NCI-H526 treated with DMSO at 0.1 percent for 48 hours (cell line): ENCODE results near the gene LYRM4.

ENCODE experiments used
- DNase-seq: peaks from one replicate; lab custom pipeline; 2025; lab: John Stamatoyannopoulos, UW

The LYRM4 gene

DNA sequence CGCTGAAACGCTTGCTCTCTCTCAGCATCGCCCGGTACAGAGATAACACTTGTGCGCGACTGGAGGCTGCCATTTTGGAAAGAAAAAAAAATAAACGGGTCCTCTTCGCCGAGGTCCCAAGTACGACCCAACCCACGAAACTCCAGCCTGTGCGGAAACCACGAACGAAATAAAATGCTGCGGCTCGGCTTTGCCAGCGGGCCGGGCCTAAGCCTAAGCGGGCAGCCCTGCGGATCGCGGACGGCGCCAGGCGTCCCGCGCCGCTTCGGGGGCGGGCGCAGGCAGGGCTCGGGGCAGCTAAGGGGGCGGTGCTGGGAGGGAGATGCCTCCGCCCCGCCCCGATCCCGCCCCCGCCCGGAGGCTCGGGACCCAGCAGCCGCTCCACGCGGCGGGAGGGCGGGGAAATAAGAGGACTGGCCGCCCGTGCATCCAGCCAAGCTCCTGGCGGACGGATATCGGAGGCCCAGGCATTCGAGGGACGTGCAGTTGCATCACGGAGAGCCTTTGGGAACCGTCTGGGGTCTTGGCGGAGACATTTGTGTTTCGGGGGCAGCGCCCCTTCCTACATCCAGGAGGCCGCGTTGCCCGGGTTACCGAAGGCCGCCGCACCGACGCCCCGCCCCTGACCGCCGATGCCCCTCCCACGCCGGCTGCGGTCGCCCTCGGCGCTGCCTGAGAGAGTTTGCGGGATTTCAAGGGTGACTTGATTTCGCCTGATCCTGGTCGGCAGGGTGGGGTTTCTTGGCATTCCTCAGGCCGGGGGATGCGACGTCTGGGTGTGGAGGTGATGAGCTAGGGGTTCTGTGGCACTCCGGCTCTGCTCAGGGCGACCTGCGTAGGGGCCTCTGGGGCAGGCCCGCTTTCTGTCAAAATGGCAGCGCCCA, at the start of gene LYRM4, which contains the start of gene FARS2:
Gene LYRM4 (minus strand): TSS at position 290 of the 884 bp plus-strand sequence. CDS start 217 bp downstream, at position 73.
Gene FARS2 (plus strand): TSS at position 853 of the 884 bp plus-strand sequence.
- peak; percentile 83 for DNase-seq

DNA sequence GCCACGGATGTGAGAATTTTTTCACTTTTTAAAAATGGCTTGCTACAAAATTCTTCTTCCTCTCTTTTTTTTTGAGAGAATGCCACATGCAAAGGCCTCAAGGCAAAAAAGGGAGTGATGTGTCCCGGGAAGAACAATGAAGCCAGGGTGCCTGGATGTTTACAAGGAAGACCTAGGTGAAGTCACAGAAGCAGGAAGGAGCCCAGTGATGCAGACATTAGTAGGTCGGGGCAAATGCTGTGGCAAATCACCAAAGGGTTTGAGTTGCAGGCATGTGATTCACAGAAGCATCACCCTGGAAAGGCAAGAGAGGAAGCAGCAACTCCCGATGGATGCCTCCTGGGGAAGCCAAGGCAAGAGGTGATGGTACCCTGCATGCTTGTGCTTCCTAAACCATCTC, 47.3 kb upstream of the LYRM4 start:
- DNase-seq: no peak

DNA sequence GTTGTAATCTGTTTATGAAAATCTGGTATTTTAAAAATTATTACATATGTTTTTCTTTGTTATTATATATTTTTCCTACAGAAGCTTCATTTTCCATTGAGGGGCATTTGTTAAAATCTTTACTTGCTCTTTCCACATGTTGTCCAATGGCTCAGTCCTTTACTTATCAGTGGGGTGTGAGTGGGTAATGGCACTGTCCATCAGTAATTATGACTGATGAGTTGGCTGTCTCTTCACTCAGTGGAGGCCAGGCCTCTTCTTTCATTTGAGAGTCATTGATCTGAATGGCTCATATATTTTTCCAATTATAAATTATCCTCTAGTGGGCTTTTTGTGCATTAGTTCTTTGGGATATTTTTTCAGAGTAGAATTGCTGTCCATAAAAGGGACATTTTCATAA, 46.3 kb upstream of the LYRM4 start:
- no peak for DNase-seq

DNA sequence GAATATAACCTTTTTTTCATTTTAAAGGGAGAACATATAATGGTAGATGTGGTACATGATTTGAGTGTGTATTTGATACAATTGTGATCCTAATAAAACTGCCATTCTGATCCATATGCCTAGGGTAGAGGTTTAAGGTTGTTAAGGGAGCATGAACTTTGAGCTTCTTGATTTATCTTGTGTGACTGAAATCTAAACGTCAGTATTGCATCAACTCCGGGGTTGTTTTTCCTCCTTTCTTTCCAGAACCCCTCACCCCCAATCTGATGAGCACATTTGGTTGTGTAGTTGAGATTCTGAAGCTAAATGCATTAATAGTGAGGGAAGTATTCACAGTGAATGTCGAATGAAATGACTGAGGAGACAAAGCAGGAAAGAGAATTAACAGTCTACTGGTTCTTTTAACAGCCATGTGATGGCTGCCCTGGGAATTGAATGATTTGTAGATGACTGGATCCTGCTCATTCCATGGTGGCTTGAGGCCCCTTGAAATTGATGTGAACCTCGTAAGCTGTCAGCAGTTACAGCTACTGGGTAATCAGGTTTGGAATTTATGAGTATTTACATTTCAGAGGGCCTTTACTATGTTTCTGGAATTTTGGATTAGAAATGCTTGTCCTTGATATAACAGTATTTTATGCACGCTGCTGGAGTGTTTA, 45.3 kb upstream of the LYRM4 start:
- no peak for DNase-seq

DNA sequence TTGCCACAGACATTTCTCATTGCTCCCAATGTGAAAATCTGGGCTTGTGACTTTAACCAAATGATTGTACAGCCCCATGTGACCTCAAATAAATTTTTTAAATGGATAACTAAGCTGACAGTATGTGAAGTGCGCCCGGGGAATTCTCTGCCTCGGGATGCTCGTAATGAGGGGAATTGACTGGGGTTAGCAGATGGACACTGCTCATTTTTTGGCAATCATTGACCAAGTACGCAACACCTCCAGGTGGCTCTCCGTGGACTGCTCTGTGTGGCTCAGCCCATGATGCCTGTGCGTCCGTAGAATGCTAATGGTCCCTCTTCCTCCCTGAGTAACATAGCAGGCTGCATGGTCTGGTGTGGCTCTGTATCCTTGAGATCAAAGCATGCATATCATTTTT, 42.9 kb upstream of the LYRM4 start:
- DNase-seq: no peak

DNA sequence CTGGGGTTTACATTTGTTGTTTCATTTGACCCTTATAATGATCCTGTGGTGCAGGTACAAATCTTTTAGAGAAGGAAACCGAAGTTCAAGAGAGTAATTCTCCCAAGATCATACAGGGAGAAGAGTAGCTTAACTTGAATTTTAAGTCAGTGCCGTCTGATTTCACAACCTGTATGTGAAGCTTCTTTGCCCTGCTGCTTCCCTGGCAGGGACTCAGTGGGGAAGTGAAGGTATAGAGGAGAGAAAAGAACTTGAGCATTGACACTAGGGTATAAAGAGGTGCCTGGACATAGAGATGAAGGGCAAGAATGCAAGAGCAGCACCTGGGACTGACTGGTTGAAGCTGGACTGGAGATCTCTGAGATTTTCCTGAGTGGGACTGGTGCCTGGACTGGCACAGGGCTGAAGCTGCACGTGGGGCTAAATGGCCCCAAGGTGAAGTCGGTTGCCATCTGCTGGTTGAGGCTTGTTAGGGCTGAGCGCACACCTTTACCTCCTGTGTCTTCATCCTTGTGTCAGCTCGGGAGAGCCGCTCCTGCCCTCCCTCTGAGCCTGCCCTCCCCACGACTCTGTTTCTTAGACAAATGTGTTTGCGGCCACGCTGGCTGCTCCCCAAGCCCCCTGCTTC, 42.4 kb upstream of the LYRM4 start:
- DNase-seq: no peak

DNA sequence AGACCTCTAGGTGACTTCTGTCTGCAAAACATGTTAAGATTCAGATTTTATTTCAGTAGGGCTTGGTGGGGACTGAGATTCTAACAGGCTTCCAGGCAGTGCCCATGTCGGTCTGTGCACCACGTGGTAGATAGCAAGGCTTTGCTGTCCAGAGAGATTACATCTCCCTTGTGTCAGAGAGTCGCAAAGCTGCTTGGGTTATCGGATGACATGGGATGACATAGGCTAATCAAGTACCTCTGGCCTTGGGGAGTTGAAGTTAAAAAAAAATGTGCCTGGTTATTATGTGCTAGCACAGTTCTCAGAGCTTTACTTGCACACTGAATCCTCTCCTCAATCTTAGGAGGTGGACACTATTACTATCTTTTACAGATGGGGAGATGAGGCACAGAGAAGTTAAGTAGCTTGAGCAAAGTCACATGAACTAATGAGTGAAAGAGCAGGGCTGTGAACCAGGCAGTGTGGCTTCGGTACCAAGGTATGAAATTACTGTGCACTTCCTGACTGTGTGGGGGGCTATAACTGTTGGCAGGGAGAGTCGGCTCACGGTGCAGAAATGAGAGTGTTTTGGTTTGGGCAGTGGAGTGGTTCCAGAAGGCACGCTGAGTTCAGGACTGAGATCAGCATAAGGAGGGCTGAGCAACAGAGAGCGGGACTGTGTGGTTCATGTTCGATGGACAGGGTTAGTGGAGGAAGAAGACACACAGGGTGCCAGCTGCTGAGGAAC, 41.6 kb upstream of the LYRM4 start:
- DNase-seq: no peak

DNA sequence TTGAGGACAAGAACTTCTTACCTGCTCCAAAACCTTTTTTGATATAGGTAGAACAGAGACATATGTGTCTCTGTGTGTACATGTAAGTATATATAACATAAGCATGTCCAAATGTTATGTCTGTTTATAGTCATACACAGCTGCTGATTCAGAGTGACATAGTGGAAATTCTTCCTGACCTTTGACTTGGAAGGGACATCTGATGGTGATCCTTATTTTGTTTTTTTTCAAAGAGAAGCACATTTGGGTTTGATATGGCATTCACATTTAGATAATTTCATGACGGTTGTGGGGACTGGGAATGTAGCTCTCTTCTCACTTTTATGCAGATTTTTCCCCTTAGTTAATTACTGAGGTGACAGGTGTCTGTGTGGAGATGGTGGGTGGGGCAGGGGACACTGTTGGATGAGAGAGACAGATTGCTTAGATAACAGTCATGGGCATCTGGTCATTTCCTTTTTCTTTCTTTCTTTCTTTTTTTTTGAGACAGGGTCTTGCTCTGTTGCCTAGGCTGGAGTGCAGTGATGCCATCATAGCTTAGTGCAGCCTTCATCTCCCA, 39.5 kb upstream of the LYRM4 start:
- DNase-seq: no peak

DNA sequence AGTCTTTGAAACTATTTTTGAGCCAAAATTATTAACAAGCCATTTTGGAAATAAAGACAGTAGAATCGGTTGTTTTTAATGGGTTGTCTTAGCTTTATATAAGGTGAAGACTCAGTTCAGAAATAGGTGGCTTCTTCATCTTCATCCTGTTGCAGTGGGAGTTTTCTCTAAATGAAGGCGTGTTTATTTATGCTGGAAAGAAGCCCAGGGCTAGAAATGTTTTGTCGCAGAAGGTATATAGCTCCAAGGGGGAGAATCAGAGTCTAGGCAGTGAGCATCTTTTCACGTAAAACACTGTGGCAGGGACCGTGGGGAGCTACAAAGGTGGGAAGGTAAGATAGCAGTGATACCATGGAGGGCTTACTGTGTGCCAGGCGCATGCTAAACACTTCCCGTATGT, 34.9 kb upstream of the LYRM4 start:
- no peak for DNase-seq

DNA sequence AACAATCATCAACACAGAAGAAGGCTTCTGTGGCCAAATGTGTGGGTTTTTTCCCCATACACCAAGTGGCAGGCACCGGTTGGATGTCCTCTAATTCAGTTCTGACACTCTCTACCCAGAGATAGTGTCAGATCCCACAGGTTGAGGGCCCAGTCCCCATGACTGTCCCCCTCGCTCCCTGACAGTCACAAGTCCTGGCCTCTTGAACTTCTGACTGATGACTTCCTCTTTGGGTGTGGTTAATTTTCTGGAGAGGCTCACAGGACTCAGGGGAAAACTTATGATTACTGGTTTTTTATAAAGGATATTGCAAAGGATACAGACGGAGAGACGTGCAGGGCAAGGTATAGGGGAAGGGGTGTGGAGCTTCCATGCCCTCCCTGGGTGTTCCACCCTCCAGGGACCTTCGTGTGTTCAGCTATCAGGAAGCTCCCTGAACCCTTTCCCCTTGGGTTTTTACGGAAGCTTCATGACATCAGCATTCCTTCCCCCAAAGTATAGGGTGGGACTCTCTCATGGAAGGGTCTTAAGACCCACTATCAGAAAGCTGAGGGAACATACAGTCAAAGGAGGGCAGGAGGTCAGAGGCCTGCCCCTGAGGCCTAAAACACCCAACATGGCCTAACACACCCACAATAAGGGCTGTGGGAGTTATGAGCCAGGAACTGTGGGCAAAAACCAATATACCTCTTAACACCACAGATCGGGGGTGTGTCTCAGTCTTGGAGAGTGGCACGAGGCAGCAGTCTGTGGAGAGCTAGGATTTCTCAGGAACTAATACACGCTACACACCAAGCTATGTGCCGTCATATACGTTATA, 33.9 kb upstream of the LYRM4 start:
- no peak for DNase-seq

DNA sequence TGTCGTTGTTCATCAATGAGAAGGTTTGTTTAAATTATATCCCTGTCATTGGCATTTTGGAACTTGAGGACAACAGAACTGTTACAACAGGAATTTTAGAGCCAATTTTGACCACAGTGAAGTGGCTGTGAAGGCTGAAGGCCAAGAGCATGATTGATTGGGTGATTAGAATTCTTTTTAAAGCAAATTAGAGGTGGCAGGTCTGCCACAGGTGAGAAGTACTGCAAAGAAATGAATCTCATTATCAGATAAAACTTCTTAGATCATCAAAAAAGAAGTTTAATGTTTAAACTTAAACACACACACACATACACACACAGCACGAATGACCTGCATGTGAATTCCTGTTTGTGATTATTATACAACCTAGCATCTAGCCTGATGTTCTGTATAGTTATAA, 32.9 kb upstream of the LYRM4 start:
- no peak for DNase-seq

DNA sequence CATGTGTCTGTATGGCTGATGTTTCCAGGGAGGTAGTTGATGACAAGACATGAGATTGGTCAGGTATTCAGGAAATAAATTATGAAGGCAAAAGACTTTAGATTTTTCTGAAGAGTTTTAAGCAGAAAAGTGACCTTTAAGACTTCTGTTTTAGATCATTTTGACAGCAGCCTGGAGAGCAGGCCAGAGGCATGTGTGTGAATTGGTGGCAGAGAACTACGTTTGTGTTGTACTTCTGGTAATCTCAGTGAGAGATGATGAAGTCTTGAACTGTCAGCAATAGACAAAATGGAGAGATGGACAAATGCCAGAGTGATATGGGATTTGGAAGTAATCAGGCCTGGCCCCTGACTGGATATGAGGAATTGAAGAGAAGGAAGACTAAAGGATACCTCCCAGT, 31.4 kb upstream of the LYRM4 start:
- no peak for DNase-seq

DNA sequence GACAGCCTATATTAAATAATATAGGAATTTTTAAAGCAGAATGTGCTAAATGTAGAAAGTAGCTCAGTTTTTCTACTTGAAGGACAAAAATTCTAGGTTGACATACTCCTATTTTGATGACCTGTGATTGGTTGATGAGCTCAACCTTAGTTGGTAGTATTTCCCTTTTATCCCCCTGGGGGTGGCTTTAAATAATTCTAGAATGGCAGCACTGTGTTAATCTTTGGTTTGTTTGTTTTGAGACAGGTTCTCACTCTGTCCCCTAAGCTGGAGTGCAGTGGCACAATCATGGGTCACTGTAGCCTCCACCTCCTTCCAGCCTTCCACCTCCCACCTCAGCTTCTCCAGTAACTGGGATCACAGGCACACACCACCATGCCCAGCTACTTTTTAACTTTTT, 29.8 kb upstream of the LYRM4 start:
- DNase-seq: no peak

DNA sequence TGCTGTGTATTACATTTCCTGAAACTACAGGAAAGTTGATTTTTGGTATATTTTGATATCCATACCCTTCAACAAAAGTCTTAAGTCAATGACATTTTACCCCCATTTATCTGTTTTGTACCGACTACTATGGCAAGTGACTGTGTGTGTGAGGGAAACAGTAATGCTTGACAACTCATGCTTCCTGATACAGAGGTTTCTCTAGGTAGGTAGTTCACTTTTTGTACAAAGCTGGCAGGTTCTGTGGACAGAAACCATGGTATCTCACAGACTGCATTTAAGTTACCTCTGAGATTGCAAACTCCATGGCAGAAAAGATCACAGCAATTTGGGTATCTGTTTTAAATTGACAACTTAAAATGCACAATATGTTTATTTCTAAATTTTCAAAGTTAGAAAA, 29.3 kb upstream of the LYRM4 start:
- DNase-seq: no peak

DNA sequence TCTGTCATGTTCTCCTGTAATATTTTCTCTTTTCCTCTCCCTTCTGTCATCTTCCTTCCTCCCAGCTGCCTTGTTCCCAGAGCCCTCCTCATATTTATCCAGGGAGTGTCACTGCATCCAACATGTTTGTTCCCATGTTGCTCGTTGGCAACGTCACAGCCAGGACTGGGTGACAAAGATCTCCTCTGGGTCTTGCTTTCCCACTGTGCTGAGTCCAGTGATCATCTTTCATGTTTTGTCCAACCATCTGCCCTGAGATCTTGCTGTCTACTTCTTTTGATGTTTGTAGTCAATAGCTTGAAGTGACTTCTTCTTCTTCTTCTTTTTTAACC, 27.2 kb upstream of the LYRM4 start:
- no peak for DNase-seq

DNA sequence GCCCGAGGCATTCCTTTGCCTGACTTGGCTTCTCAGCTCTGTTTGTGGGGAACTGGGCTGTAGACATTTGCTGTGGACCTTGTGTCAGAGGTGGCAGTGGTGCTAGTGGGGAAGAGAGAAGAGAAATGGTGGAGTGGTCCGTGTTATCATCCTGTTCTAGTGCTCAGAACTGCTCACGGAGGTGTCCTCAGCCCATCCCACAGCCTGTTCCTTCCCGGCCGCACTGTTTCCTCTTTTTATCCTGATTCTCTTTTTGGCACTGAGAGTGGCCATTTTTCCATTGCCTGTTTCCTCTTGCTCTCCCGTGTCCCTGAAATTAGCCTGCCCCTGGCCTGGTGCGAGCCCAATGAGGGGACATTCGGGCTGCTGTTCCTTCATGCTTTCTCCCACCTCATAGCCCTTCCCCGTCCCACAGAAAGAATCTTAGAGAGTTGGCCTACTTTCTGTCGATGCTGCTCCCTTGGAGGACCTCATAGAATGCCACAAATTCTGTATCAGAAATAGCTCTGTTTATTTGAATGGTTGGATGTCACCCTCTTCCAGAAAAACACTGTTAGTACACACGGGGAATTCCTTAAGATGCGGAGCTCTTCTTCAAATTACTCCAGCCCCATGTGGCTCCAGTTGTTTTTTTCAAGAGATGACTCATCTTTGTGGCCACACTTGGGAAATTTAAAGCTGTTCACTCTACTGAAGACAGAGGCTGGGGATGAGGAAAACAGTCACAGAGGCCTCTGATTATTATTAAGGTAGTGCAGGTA, 26.6 kb upstream of the LYRM4 start:
- no peak for DNase-seq

DNA sequence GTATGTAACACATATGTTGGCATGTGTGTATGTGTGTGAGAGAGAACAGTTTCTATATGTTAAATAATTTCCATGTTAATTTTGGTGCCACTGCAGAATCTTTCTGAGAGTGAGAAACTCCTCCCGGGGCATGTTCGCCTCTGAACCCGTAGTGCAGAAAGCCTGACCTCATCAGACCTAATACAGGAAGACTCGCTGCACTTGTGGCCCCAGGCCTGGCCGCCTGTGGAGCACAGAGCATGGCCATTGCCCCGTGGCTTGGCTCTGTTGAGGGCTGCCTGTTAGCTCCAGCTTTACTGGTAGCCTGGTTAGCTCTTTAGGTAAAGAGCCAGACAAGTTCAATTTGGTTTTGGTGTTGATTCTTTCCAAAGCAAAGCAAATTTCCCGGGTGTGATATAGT, 26.0 kb upstream of the LYRM4 start:
- DNase-seq: no peak

DNA sequence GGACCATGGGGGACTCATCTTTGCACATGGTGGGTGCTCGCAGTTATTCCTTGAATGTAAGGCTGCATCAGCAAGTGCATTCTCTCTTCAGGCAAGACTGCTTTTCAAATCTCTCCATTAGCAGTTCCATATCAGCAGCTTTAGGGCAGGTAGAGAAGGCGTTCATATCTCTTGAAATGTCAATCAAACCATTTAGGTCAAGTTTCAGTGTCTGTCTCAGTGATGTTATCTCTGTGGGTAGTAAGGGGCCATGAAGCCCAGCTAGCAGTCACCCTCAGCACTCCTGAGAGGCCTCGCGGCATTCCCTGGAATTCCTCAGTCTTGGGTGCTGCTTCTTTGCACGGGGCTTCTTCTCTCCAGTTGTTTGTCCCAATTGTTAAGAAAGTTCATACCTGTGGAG, 24.8 kb upstream of the LYRM4 start:
- no peak for DNase-seq

DNA sequence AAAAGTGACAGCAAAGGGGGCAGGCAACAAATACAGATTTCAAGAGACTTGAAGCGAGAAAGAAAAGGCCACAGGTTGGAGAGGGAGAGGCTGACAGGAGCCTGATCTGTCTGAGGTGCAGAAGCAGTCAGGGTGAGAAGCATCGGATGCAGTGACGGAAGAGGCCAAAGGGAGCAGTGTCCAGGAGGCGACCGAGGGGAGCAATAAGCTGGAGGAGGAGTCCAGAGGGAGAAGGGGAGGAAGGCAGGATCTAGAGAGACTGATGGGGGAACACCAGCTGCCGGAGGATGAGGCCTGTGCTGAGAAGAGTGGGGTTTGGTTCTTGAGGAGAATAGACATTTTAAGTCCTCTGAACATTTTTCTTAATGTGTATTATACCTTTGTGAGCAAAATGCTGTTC, 24.3 kb upstream of the LYRM4 start:
- DNase-seq: no peak

DNA sequence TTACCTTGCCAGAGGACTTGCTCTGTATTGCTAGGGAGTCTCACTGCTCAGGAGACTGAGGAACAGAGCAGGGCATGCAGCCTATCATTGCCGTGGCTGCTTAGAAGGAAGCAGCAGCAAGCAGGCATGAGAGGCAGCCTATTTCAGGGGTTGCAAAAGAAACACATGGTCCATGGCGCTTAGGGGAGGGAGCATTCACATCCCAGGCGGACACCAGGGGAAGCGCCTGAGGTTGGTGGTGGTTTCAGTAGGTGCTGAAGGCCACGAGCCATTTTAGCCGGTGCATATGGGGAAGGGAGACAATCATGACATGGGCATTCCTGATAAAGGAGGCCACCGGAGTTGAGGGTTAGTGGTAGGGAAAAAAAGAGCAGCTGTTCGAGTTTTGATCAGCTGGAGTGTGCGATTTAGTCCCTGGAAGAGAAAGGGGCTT, 21.5 kb upstream of the LYRM4 start:
- DNase-seq: no peak

DNA sequence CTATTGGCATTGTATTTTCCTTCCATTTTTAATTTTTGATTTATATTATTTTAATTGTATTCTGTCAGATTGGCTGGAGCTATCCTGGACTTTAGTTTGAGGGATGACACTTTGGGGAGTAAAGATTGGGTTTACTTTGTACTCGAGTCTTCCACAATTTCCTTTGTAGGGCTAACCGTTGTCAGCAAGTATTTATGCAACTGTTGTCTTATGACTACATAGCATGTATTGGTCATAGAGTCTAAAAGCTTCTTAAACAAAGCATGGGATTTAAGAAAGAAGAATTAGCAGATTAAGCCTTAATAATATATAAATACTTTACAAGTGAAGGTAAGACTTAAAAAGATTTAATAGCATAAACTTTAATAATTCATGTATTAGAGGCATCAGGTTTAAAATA, 20.2 kb upstream of the LYRM4 start:
- no peak for DNase-seq
